Hematopoietic multipotent progenitor cell (in vitro differentiated cells): ENCODE results near the gene NRP2. TPM values are rescaled to one million over a fixed set of nuclear protein-coding genes. Genes with fewer than 3 reads are reported as not detected.

Experiments used
- DNase-seq, 3 donors: peaks; one replicate each; pipeline ENCODE4 v3.0.0-alpha.2; 2011 to 2015; ENCODE audit warnings: low read depth in 2 of 3, low spot score in 2 of 3
- total RNA-seq: library from RNA; depleted of rRNA; stranded (reverse); fragments of >200 nt; gene quantifications from one replicate; pipeline ENCODE4 v1.2.3, GENCODE V29; 2012

Gene NRP2
- total RNA-seq, 1 donor: 1.9 TPM

DNA sequence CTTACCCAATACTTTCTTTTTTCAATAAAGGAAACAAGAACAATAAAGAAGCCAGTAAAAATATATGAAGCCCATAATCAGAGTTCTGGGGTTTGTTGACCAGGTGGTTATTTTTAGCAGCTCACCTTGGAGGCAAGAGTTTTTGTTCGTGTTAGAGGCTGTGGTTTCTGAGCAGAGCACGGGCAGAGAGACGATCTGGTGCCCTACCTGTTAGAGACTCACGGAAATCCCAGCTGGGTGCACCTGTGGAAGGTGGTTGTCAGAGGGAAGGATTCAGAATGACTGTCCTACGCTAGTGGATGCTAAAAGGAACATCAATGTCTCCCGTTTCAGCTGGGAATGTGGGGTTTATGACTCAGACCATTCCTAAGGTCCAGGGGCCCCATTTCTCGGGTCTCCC is 87.6 kb downstream of the NRP2 start:
- DNase-seq: no peak

DNA sequence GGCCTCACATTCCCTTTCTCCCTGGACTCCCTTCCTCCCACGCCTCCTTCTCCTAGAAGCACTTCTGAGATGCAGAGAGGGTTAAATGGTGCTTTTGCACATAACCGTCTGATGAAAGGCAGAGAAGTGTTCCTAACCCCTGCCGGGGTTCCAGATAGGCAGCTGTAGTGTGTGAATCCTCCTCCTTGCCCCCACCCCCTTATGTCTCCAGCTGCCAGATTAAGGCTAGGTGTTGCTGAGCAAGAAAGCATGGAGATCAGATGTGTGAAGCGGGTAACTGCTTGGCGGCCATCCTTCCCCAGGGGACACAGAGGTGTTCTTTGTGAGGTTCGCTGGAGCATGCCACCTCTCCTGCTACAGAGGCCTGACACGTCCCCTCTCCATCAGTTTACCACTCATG is 88.3 kb downstream of the NRP2 start:
- DNase-seq: no peak

DNA sequence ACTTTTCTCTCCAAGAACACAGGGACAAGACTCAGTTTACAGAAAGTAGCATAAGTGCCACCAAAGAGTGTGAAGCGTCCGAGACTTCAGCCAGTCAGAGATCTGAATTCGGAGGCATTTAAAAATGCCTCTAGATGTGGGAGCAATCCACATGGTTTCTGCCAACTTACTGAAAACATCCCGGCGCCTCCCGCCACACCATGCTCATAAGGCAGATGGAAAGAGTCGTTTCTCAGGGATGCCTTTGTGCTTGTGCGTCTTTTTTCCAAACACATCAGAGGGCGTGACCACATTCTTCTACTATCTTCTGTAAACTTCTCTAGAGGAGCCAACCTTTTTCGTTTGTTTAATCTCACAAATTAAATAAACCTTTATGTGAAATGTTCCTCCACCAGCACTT is 88.7 kb downstream of the NRP2 start:
- no peak for DNase-seq

DNA sequence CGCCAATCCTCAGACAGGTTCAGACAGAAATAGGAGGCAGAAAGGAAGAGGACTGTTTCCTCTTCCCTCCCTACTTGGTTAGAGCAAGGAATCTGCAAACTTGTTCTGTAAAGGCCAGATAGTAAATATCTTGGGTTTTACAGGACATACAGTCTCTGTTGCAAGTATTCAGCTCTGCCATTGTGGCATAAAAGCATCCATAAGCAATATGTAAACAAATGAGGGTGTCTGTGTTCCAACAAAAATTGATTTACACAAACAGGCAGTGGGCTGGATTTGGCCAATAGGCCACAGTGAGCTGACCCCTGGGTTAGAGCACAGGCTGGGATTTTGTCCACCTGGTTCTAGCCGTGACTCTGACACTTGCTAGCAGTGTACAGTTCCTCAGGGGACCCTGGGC is 89.4 kb downstream of the NRP2 start:
- DNase-seq: no peak

DNA sequence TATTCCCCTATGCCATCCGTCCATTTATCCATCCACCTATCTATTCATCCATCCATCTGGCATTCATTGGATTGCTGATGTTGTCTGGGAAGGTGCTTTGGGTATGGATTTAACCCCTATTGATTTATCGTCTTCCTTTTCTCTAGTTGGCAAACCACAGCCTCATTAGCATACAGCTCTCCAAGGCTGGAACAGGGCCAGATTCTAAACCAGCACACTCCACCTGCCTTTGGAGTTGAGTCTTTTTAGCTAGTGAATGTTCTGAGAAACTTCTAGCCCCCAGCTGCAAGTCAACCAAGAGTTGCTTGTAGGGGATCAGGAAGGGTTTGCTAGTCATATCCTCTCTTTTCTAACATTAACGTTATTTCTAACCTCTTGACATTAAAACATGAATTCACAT is 90.7 kb downstream of the NRP2 start:
- DNase-seq: peak in 1 of 3 donors; percentile 63

DNA sequence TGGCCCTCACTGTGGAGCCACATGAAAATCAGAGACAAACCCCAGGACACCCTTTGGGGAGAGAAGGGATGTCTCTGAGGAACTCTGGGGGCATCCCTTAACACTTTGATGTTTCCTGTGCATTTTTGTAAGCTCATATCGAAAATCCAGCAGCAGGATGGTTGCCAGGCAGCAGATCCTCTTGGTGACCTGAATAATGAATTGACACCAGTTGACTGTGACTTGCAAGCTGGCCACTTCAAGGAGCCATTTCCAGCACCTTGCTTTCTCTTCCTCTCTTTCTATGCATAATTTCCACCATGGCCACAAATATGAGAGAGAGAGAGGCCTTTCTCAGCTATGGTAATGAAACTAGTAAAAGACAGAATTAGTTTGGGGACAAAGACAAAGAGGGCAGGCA is 91.7 kb downstream of the NRP2 start:
- DNase-seq: peak in 1 of 3 donors; percentile 55

DNA sequence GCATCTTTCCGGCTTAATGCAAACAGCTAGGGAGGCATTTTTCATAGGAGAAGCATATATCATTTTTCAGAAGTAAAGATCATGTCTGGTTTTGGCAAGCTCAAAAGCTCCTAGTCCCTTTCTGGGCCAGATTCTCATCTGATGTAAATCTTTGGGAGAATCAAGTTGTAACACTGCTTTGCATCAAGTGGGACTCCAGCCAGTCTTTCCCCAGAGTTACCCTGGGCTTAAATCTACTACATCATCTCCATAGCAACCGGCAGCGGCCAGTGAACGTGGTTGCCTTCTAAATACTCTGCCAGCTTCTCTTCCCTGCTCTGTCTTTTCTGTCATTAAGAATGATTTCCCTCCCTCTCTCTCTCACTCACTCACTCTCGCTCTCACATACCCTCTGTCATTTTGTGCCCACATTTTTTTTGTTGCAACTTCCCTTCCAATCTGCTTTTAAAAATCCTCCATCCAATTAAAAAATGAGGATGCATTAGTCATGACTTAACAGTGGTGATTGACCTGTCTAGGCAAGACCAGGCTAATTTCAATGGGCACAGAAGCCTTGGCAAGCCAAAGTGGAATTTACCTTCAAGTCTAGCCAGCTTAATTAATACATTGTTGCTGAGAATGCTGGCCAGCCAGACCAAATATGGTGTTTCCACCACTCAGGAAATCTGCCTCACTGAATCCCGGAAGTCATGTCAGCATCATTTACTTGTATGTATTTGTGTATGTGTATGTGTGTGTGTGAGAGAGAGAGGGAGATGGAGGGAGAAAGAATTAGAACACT is 93.0 kb downstream of the NRP2 start:
- no peak for DNase-seq

GRCh38 chr2:205776139-205776538 is 93.8 kb downstream of the NRP2 start:
- DNase-seq: peak in 2 of 3 donors; percentile 49 to 70

DNA sequence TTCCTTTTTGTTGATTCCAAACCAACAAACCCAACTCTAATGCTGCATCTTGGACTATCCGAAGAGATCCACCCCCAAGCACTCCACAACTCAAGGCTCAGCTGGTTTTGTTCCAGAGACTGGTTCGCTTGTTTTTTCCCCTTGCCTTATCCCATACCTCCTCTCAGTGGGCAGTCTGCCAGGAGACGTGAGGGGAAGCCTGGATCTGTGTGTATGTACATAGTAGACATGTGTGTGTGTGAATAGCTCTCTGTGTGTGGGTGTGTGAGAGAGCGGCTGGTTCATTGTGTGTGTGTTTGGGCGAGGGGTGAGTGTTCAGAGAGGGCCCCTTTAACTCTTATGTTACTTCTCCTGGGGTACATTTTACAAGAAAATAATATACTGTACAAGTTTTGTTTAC is 94.4 kb downstream of the NRP2 start:
- no peak for DNase-seq

- no peak for DNase-seq
Measured at GRCh38 chr2:205778356-205778755, 96.1 kb downstream of the NRP2 start.

DNA sequence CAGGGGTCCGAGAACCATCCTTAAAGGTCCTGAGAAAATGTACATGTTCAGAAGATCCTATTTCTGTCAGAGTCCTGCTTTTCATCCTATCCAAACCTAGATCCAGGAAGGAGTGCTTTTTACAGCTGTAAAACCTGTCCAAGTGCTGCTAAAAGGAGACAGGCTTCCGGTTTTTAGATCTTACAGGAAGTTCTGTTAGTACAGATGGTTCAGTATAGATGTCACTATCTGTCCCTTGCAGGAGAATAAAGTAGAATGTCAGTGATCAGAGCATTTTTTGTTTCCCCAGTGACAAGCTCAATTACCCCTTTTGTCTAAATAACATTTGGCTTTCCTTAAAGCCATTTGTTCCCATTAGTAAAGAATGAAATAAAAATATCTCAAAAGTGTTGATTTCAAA is 98.3 kb downstream of the NRP2 start:
- DNase-seq: peak in 2 of 3 donors; percentile 64 to 89

- DNase-seq: peak in 1 of 3 donors; percentile 18
Measured at GRCh38 chr2:205781244-205781931, 99.1 kb downstream of the NRP2 start.

DNA sequence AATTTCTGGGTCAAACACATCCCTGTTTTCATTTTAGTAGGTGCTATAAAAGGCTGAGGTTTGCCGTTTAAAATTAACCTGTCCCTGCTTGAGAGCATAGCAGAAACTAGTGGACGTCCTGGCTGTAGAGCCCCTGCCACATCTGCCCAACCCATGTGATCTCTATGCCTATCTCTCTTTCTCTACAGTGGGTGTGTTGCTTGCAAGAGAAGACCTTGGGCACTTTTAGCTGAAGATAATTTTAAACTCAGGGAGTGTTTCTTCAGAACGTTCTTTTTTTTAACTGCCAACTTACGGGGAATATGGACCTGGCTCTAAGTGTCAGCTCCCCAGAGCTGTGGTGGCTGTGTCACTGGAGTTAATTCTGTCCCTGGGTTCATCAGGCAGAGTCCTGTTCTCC is 100.6 kb downstream of the NRP2 start:
- no peak for DNase-seq

DNA sequence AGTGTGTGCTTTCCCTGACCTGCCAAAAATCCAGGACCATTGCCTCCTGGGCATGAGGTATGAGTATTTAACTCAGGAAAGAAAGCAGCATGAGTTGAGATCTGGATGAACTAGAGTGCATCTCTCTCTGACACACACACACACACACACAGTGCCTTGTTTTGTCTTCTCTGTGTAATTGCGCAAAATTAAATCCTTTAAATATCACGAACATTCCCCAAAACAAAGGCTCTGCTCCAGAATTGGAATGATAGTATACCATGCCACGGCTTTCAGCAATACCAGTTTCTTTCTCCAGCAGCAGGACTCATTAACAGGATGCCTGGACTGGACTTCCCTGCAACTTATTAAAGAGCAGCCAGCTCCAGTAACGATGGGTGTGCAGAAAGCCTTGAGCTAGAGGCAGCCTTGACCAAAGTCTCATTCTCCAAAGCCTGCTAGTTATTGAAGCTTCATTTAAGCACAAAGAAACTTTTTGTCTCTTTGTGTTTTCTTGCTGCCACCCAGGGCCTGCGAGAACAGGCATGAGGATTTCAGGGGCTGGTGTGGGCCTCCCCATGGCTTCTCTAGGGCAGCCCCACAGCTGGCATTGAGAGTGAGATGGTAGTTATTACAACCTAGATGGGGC is 101.7 kb downstream of the NRP2 start:
- DNase-seq: no peak

DNA sequence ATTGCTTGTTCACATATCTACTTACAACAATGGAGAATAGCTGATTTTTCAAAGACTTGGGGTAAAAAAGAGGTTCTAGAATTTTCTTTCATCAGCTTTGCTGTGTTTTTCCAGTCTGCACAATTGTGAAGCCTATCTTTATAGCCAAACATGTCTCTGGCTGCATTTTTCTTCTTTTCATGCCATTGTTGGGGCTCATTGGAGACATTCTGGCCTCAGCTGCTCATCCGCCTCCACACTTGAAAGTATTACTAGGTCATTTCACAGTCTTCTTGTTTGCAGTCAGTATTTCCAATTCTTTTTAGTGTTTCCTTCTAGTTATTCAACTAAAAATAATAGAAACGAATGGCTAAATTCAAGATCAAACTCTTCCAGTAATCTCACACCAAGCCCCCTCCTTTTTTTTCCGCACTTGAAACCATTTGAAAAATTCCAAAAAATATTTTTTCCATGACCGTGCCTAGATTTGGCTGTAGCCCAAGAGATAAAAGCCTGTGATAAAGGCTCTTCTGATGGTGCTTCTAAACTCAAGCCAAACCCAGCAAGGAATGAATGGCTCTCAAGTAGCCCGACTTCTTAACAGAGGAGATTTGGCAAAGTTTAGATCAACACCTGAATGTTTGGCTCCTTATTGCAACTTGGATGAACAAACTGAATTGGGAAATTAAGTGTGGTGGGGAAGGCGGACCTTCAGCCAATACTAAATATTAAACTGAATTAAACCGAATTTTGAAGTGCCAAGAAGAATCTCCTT is 103.4 kb downstream of the NRP2 start:
- DNase-seq: no peak

DNA sequence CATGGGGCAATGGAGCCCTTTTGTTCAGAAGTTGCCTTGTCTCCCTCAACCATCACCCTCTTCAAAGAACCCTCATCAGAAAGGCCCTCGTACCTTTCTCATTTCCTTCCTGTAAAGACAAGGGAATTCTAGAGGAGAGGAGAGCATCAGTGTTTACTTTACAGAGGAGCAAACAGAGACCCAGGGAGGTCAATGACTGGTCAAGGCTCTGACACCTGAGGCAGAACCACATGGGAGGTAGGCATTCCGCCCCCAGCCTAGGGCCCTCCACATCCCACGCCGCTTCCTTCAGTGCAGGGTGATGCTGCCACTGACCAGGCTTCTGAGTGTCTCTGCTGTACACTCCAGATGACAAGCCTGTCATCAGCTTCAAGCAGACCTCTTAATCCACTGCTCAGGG is 104.7 kb downstream of the NRP2 start:
- DNase-seq: no peak

- no peak for DNase-seq
Measured at GRCh38 chr2:205787761-205788160, 105.5 kb downstream of the NRP2 start.

- DNase-seq: no peak
Measured at GRCh38 chr2:205789906-205790305, 107.6 kb downstream of the NRP2 start.

DNA sequence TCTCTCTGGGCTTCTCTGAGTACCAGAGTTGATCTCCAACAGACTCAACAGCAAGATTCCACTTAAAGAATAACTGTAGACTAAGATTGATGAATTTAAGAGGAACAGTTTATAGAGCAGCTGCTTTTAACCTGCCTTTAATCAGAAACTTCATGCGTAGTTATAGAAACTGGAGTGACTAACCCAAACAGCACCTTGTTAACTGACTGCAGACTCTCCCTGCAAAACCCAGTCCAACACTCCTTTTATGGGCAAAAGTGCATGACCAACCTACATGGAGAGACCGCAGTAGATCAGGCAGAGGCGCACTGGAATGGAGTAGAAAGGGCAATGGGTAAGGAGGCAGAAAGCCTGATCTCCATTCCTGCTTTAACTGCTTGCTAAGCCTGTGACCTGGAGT is 110.6 kb downstream of the NRP2 start:
- no peak for DNase-seq

GRCh38 chr2:205796805-205797313 is 114.6 kb downstream of the NRP2 start:
- no peak for DNase-seq

DNA sequence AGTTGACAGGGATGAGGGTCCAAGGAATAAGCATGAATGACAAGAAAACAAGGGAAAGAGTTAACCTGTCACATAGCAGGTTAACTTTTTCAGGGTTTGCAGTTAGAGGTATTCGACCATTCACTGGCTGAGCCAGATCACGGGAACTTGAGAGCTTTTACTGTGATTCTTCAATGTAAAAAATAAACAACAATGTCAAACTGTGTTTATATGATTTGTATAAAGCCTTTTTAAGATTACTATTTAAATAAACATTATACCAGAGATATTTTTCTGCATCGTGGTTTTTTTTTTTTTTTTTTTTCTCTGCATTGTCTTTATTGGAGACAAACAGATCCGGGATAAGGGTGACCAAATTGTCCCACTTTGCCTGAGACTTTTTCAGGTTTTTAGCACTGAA is 115.6 kb downstream of the NRP2 start:
- DNase-seq: no peak
